Fibroblast of lung (primary cell): ENCODE results near the gene TMEM94. TPM values are rescaled to one million over a fixed set of nuclear protein-coding genes. Genes with fewer than 3 reads are reported as not detected.

Source experiments
- DNase-seq, 2 donors: peaks; one replicate each; pipeline versions ENCODE4 v3.0.0 to v3.0.0-alpha.2; 2010; ENCODE audit warnings: low read depth in 2 of 2
- H2AFZ ChIP-seq: 2 replicates; pipeline ENCODE4 v1.5.1; 2012; ENCODE audit warnings: low read length, control low read depth, inconsistent platforms
- H3K27ac ChIP-seq: 2 replicates; pipeline ENCODE4 v1.5.1; 2011; ENCODE audit warnings: low read length, control low read depth; ENCODE audit not compliant: insufficient read depth
- H3K27me3 ChIP-seq: 2 replicates; pipeline ENCODE4 v1.5.1; 2011; ENCODE audit warnings: mild to moderate bottlenecking, low read length; ENCODE audit not compliant: control insufficient read depth, insufficient read depth
- H3K36me3 ChIP-seq: 2 replicates; pipeline ENCODE4 v1.5.1; 2011; ENCODE audit warnings: low read length; ENCODE audit not compliant: control insufficient read depth, insufficient read depth
- H3K4me1 ChIP-seq: 2 replicates; pipeline ENCODE4 v1.5.1; 2011; ENCODE audit warnings: low read length; ENCODE audit not compliant: control insufficient read depth, insufficient read depth; ENCODE audit errors: extremely low read depth
- H3K4me2 ChIP-seq: 2 replicates; pipeline ENCODE4 v1.5.1; 2011; ENCODE audit warnings: low read length, control low read depth; ENCODE audit not compliant: insufficient read depth; ENCODE audit errors: extremely low read depth
- H3K4me3 ChIP-seq, 4 experiments: fragments of 200-600 bp in 1 of 4; sonication (generic) in 1 of 4; replicated peaks in 1 of 4; 2 replicates each; pipeline ENCODE4 v1.5.1; 2011 to 2016; ENCODE audit warnings: low read length in 4 of 4, low read depth in 3 of 4, mild to moderate bottlenecking in 3 of 4, control low read depth in 2 of 4, inconsistent platforms in 1 of 4, mixed read lengths in 1 of 4; ENCODE audit not compliant: insufficient read depth in 1 of 4; ENCODE audit errors: control extremely low read depth in 1 of 4
- H3K79me2 ChIP-seq: 2 replicates; pipeline ENCODE4 v1.5.1; 2012; ENCODE audit warnings: mild to moderate bottlenecking, low read length, inconsistent platforms; ENCODE audit not compliant: control insufficient read depth, insufficient read depth
- H3K9ac ChIP-seq: 2 replicates; pipeline ENCODE4 v1.5.1; 2011; ENCODE audit warnings: mild to moderate bottlenecking, low read length, control low read depth; ENCODE audit not compliant: insufficient read depth
- H3K9me3 ChIP-seq: 2 replicates; pipeline ENCODE4 v1.5.1; 2012; ENCODE audit warnings: low read depth, low read length; ENCODE audit not compliant: control insufficient read depth, insufficient read depth
- H4K20me1 ChIP-seq: 2 replicates; pipeline ENCODE4 v1.5.1; 2011; ENCODE audit warnings: low read length; ENCODE audit not compliant: control insufficient read depth, insufficient read depth; ENCODE audit errors: extremely low read depth
- EZH2 ChIP-seq: IDR thresholded peaks from 2 replicates; pipeline ENCODE4 v1.5.1; 2012; ENCODE audit warnings: low read length, control low read depth, mild to moderate bottlenecking; ENCODE audit errors: missing control alignments
- polyA plus RNA-seq, 2 donors: library from polyadenylated mRNA; depleted of rRNA in 1 of 2; stranded (reverse) in 1 of 2; unstranded in 1 of 2; fragments of >200 nt; gene quantifications; 2 replicates each; pipeline ENCODE4 v1.2.1, GENCODE V29; 2011 to 2012; ENCODE audit warnings: missing spikeins in 1 of 2
- total RNA-seq: library from RNA; depleted of rRNA; stranded (reverse); fragments of >200 nt; gene quantifications from 2 replicates; pipeline ENCODE4 v1.2.1, GENCODE V29; 2014
- TF ChIP-seq, protein P1 (sequence below), 2 donors: IDR thresholded peaks in 1 of 2; conservative IDR thresholded peaks in 1 of 2; 1 replicate in 1 of 2; 2 replicates in 1 of 2; pipeline ENCODE4 v1.5.1; 2011 to 2012; ENCODE audit warnings: low read length in 2 of 2, control low read depth in 1 of 2, inconsistent platforms in 1 of 2, low read depth in 1 of 2, mild to moderate bottlenecking in 1 of 2

Gene TMEM94
- total and polyA plus RNA-seq, 2 donors (not counting 1 experiment from before 2014, with no cell fraction given): 18.3 to 35.0 TPM

DNA sequence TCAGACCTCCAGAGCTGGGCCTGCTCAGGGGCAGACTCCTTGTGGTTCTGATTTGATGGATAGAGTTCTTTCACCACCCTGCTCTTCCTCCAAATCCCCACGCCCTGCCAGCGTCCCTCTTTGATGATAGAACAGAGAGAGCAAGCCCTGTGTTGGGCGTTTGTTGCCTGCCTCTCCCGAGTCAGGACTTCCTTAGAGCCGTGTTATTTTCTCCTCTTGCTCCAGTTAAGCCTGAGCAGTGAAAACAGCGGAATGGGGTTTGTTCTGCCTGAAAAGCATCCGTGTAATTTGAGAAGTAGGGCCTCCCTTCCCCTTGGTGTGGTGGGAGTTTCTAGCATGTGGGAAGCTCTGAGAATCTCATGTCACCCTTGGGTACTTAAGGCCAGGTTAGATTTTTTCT is 22.1 kb downstream of the TMEM94 start:
- Histone ChIP-seq H4K20me1 (no peaks in the 10 kb centered on the region), H3K4me2 (no peak overlapping the region), H3K4me1 (peaks cover 14% of the 10 kb centered on the region), H3K27me3 (no peaks in the 10 kb centered on the region), H2AFZ (no peak overlapping the region), H3K9ac (no peak overlapping the region), H3K36me3 (no peaks in the 10 kb centered on the region), H3K79me2 (no peaks in the 10 kb centered on the region), H3K9me3 (no peaks in the 10 kb centered on the region), H3K4me3 (no peak overlapping the region), H3K27ac (no peak overlapping the region)
- DNase-seq: peak; percentile 24 to 28
- no peak for TF ChIP-seq EZH2
- TF ChIP-seq, protein P1, sequence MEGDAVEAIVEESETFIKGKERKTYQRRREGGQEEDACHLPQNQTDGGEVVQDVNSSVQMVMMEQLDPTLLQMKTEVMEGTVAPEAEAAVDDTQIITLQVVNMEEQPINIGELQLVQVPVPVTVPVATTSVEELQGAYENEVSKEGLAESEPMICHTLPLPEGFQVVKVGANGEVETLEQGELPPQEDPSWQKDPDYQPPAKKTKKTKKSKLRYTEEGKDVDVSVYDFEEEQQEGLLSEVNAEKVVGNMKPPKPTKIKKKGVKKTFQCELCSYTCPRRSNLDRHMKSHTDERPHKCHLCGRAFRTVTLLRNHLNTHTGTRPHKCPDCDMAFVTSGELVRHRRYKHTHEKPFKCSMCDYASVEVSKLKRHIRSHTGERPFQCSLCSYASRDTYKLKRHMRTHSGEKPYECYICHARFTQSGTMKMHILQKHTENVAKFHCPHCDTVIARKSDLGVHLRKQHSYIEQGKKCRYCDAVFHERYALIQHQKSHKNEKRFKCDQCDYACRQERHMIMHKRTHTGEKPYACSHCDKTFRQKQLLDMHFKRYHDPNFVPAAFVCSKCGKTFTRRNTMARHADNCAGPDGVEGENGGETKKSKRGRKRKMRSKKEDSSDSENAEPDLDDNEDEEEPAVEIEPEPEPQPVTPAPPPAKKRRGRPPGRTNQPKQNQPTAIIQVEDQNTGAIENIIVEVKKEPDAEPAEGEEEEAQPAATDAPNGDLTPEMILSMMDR (conservative IDR thresholded peaks at IDR 0.05 in 1 of 2, IDR thresholded peaks at IDR 0.05 in 1 of 2; ENCODE audit: low read depth in 1 of 2, low read length in 2 of 2): no peak

DNA sequence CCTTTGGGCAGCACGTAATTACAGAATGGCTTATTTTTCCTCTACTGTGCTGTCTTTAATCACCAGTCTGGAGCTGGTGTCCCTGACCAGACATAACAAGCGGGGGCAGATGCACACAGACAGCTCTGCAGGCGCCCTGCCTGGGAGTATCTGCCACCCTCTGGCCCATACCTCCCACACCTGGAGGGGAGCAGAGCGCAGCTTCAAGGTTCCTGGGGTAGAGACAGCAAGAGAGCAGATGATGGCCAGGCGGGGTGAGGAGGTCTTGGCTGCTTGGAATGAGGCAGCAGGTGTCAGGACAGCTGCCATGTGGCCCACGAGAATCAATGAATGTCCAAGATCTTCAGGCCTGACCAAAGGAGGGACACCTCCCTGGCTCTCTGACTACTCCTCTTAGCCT is 23.8 kb downstream of the TMEM94 start:
- Histone ChIP-seq H3K79me2 (no peaks in the 10 kb centered on the region), H3K9me3 (no peaks in the 10 kb centered on the region), H3K4me2 (no peak overlapping the region), H3K27me3 (no peaks in the 10 kb centered on the region), H2AFZ (no peak overlapping the region), H3K9ac (no peak overlapping the region), H3K4me3 (no peak overlapping the region), H3K36me3 (no peaks in the 10 kb centered on the region), H4K20me1 (no peaks in the 10 kb centered on the region), H3K4me1 (peaks cover 14% of the 10 kb centered on the region), H3K27ac (no peak overlapping the region)
- no peak for DNase-seq
- TF ChIP-seq, protein P1 (conservative IDR thresholded peaks at IDR 0.05 in 1 of 2, IDR thresholded peaks at IDR 0.05 in 1 of 2; ENCODE audit: low read depth in 1 of 2, low read length in 2 of 2): no peak
- no peak for TF ChIP-seq EZH2

DNA sequence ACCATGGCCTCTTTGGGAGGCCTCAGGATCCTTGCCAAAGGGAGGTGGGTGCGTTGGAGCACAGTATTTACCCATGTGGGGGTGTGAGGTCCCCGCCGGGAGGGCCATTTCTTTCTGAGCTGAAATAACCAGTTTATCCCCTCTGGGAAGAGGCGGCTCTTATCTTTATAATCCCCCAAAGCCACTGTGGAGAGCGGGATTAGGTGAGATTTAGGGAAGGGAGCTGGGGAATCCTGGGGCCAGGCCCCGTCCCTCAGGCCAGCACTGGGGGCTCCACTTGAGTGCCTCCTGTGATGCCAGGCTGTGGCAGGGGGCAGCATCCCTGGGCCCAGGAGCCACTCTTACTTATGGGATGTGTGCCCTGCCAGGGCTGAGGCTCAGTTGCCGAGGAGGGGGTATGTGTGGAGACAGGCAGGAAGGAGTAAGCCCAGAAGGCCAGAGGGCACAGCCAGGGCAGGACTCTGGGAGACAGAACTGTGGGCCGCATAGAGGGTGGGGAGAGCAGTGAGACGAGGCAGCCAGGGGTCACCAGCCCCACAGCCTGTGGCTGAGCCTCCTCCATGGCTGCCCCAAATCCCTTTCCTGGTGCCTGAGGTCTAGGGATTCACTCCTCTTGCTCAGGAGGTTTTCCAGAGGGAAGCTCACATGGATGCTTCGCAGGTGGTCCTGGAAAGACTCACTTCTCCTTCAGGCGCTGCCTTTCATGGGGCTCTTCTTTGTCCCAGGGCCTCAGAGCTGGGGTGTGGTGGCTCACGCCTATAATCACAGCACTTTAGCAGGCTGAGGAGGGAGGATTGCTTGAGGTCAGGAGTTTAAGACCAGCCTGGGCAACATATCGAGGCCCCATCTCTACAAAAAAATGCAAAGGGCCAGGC is 25.0 kb downstream of the TMEM94 start:
- no peak for TF ChIP-seq EZH2
- TF ChIP-seq, protein P1 (conservative IDR thresholded peaks at IDR 0.05 in 1 of 2, IDR thresholded peaks at IDR 0.05 in 1 of 2; ENCODE audit: low read depth in 1 of 2, low read length in 2 of 2): no peak
- no peak overlapping the region for H3K4me3 ChIP-seq
- H3K27ac ChIP-seq: no peak overlapping the region
- no peaks in the 10 kb centered on the region for H4K20me1 ChIP-seq
- no peaks in the 10 kb centered on the region for H3K36me3 ChIP-seq
- no peaks in the 10 kb centered on the region for H3K27me3 ChIP-seq
- no peaks in the 10 kb centered on the region for H3K79me2 ChIP-seq
- peaks cover 6% of the 10 kb centered on the region for H3K4me1 ChIP-seq
- H3K4me2 ChIP-seq: no peak overlapping the region
- H3K9ac ChIP-seq: no peak overlapping the region
- no peaks in the 10 kb centered on the region for H3K9me3 ChIP-seq
- DNase-seq: no peak
- H2AFZ ChIP-seq: no peak overlapping the region
